Measurements from ENCODE around the gene FXN.
"Not testable (repeated sequence)": the region's sequence is repeated elsewhere in the genome, so short reads cannot be mapped to it uniquely, and the experiment has no call there.

The FXN gene

GRCh38 chr9:69027355-69028097 lies 8.0 kb upstream of the FXN start:
- FAIRE-seq = no peak

GRCh38 chr9:69028754-69029153 lies 6.8 kb upstream of the FXN start:
- FAIRE-seq = no peak

- FAIRE-seq = no peak
Observed at GRCh38 chr9:69029535-69029934, 6.0 kb upstream of the FXN start.

GRCh38 chr9:69030851-69031645 lies 4.5 kb upstream of the FXN start:
- no peak for FAIRE-seq

GRCh38 chr9:69034071-69034470 lies 1.5 kb upstream of the FXN start:
- FAIRE-seq = no peak

- no peak for FAIRE-seq
Observed at GRCh38 chr9:69036309-69036708, 757 bp downstream of the FXN start.

- FAIRE-seq = no peak
Observed at GRCh38 chr9:69036799-69037198, 1.2 kb downstream of the FXN start.

- no peak for FAIRE-seq
Observed at GRCh38 chr9:69040646-69041045, 5.1 kb downstream of the FXN start.

- FAIRE-seq = no peak
Observed at GRCh38 chr9:69044240-69045219, 9.0 kb downstream of the FXN start.

GRCh38 chr9:69045821-69046220 lies 10.3 kb downstream of the FXN start:
- FAIRE-seq = no peak

GRCh38 chr9:69046723-69047122 lies 11.2 kb downstream of the FXN start:
- no peak for FAIRE-seq

- no peak for FAIRE-seq
Observed at GRCh38 chr9:69047371-69047770, 11.8 kb downstream of the FXN start.

- no peak for FAIRE-seq
Observed at GRCh38 chr9:69049094-69049493, 13.5 kb downstream of the FXN start.

GRCh38 chr9:69050936-69051335 lies 15.4 kb downstream of the FXN start:
- FAIRE-seq = not testable (repeated sequence)

GRCh38 chr9:69054989-69055388 lies 19.4 kb downstream of the FXN start:
- no peak for FAIRE-seq

- no peak for FAIRE-seq
Observed at GRCh38 chr9:69056191-69056815, 20.8 kb downstream of the FXN start.

- FAIRE-seq = no peak
Observed at GRCh38 chr9:69058101-69058500, 22.5 kb downstream of the FXN start.

- no peak for FAIRE-seq
Observed at GRCh38 chr9:69060766-69061165, 25.2 kb downstream of the FXN start.

GRCh38 chr9:69062195-69062594 lies 26.6 kb downstream of the FXN start:
- FAIRE-seq = no peak

- no peak for FAIRE-seq
Observed at GRCh38 chr9:69063839-69064238, 28.3 kb downstream of the FXN start.

- no peak for FAIRE-seq
Observed at GRCh38 chr9:69065660-69066059, 30.1 kb downstream of the FXN start.

GRCh38 chr9:69066955-69067354 lies 31.4 kb downstream of the FXN start:
- FAIRE-seq = no peak

GRCh38 chr9:69070201-69070600 lies 34.6 kb downstream of the FXN start:
- no peak for FAIRE-seq
